T-helper 9 cell (primary cell): Measurements from ENCODE around the gene GREB1.

Experiments used
- DNase-seq: peaks from one replicate; pipeline ENCODE4 v3.0.0-alpha.2; 2020

GREB1 gene

DNA sequence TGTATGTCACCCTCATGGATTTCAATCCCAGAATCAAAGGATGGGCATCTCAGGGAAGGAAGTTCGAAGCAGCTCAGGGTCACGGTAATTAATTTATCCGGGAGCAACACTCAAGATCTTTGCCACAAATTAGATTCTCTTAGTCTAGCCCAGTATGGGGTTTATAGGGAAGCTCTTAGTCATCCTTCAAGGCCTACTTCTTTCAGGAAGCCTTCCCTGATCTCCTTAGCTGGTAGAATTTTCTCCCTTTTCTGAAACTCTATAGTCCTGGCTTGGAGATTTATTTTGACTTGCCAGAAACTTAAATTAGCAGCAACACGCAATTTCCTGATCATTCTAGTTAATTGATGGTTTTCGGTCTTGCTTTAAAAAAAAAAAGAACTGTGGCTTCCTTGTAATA lies 20.5 kb upstream of the GREB1 start:
- no peak for DNase-seq

DNA sequence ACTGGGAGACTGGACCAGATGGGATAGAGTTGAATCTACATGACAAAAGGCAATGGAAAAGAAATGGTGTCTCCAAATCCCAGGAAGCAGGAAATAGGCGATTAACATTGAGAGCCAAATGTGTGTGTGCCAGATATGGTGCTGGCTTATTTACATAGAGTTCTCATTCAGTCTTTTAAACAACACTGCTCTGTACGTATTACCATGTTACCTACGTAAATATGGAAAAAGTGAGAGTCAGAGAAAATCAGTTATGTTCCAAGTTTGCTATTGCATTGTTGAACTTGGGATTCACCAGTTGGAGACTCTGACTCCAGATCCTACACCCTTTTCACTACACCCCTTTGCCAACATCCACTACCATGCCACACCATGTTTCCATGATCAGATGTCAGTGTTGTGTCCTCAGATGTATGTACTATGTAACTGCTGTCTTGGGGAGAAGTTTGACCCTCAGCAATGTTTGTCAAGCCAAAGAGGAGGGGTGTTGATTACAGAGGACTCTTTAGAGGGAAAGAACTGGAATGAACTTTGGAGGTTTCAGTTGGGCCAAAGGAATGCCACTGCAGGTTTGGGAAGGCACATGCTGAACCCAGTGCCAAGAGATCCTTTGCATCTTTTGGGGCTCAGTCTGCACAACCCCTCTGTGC lies 19.6 kb upstream of the GREB1 start:
- DNase-seq = no peak

DNA sequence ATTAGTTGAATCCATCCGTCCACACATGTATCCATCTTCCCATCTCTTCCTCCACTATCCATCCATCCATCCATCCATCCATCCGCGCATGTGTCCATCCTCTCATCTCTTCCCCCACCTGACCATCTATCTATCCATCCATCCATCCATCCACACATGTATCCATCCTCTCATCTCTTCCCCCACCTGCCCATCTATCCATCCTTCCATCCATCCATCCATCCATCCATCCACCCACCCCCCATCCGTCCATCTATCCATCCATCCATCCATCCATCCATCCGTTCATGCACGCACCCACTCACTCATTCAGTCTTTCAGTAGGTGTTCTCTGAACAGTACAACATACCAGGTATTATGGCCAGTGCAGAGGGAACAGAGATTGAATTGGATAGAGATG lies 18.9 kb upstream of the GREB1 start:
- no peak for DNase-seq

DNA sequence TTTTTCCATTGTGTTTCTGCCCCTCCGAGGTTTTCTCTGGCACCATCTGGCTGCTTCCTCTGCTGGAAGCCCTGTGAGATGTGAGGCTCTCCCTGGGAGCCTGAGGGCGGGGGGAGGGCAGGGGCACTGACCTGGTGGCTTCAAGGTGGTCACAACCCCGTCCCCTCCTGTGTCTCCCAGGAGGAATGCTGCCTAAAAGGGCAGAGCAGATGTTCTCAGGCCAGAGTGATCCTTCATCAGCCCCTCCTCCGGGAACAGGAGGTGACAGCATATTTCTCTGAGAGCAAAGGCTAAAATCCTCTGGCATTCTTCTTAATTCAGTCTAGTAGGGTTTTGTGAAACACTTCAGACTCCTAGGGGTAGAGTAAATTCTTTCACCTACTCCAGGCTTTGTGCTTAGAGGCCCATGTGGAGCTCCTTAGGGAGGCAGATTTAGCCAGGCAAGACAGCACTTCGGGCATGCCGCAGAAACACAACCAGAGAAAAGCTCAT lies 18.3 kb upstream of the GREB1 start:
- DNase-seq = no peak

DNA sequence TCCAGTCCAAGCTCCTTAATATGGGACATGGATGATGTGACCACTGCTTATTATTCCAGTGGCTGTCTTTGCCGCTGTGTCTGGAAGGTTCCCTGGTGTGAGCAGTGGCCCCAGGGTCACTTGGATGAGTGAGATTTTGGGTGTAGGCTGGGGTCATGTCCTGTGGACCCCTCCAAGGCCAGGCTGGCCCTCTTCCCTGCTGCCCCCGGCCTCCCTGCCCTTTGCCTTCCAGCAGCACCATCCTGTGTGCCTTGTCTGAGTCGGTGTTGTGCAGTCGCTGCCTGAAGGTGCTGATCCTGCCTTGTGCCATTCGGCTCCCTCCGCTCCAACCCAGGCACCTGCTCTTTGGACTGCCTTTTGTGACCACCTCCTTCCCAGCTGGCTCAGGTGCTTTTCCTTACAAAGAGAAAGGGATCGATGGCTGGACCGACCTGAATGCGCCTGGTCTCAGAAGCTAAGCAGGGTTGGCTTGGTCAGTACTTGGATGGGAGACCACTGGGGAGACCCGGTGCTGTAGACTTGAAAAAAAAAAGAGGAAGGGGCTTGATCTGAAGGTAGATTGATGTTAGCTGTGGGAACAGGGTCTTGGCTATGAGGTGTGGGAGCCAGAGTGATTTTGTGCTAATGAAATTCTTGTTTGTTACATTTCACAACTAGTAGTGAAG lies 16.7 kb upstream of the GREB1 start:
- no peak for DNase-seq

DNA sequence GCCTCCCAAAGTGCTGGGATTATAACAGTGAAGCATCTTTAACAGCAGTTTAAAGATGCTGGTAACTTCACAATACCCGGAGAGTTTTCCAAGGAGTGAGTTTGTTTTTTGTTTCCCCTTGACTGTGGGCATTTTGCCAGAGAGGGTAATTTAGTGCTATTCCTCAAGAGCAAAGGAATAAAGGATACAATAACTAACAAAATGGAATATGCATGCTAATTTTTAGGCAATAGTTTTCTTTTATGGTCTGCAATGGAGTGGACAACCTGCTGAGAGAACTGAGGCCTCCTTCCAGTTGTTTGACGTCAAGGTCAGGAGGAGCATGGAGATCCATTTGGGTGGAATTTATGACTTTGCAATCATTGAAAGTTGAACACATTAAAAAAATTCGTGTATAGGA lies 15.9 kb upstream of the GREB1 start:
- no peak for DNase-seq

DNA sequence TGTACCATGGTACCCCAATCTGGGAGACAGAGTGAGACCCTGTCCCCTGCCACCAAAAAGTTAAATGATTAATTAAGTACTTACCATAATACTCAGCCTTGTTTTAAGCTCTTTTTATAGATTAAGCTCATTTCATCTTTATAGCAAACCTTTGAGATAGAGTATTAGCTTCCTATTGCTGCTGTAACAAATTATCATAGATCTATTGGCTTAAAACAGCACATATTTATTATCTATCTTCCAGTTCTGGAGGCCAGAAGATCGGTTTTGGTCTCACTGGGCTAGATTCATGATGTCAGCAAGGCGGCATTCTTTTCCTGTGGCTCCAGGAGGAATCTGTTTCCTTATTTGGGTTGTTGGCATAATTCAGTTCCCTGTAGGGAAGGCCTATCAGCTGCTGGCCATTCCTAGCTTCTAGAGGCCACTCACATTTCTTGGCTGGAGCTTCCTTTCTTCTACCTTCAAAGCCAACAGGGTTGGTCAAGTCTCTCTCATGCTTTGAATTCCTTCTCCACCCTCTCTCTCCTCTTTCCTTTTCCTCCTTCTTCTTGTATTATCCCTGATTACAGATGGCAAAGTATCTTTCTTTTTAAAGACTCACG lies 13.7 kb upstream of the GREB1 start:
- DNase-seq = no peak

DNA sequence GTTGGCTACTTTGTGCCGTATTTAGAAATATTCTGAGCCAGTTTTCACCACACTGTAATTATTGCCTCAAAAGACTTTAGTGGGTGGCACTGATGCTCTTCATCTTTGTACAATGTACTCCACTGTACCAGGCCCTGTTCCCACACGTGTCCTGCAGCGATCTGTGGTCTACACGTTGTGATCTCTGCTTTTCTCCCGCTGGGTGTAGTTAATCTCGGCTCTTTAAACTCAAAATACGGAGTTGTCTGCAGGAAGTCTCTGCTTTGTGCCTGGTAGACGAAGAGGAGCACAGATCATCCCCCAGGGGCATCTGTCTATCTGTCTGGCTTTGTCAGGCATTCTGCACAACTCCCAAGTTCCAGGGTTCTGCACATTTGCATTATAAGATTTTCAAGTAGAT lies 12.1 kb upstream of the GREB1 start:
- no peak for DNase-seq

DNA sequence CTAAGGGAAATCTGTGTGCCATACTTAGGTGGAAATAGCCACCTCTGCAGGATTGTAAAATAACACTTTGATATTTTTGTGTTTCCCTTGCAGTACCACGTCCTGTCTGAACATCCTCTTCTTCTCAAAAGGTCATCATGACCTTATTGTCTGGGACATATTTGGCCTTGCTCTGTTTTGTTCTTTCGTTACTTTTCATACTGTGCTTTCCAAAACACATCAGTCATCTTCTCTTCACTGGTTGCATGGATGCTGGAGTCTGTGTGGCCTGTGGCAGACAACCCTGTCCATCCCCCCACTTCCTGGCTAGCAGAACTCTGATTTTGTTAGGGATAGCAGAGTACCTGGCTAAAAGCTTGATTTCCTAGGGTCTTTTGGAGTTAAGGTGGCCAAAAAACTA lies 9.4 kb upstream of the GREB1 start:
- DNase-seq = no peak

DNA sequence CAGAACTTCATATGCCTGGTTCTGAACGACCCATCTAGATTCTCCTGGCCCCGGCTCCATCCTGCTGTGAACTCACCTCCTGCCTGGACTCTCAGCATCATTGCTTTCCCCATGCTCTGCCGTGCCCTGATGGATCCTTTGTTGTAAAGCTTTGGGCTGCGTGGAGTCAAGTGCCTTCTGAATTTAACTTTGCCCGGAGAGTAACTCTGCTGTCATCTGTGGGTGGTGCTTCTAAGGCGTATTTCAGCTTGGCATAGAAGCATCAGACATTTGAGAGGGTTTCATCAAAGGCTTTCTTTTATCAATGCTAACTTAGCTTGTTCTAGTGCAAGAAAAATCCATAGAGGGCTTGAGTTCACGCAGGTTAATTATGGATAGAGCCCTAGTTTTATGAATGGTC lies 8.1 kb upstream of the GREB1 start:
- DNase-seq = no peak

DNA sequence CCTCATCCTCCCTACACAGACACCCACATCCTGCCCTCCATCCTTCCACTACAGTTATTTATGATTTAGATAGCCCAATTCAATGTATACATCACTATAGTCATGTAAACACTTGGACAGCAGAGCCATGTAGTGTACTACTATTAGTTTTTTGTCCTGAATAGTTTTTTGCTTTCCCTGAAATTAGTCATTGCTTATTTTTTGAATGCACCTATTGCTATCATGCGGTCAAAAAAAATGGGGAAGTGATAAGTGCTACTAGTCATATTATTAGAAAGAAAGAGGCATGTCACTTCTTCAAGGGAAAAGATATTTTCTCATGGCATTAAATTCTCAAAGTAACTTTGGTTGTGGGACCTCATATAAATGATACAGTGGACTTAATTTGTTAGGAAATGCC lies 6.8 kb upstream of the GREB1 start:
- DNase-seq = no peak

DNA sequence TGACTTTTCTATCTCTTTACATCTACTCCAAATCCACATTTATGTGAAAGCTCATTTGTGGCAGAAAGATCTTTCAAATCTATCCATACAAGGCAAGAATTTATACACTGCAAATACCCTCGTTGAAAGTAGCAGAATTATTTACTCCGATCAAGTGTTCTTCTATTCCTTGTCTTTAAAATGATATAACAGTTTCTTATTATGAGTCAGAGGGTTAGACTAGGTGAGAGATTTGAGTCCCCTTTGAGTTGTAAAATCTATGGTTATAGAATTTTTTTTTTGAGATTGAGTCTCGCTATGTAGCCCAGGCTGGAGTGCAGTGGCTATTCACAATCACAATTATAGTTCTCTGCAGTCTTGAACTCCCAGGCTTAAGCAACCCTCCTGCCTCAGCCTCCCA lies 5.6 kb upstream of the GREB1 start:
- DNase-seq = no peak

DNA sequence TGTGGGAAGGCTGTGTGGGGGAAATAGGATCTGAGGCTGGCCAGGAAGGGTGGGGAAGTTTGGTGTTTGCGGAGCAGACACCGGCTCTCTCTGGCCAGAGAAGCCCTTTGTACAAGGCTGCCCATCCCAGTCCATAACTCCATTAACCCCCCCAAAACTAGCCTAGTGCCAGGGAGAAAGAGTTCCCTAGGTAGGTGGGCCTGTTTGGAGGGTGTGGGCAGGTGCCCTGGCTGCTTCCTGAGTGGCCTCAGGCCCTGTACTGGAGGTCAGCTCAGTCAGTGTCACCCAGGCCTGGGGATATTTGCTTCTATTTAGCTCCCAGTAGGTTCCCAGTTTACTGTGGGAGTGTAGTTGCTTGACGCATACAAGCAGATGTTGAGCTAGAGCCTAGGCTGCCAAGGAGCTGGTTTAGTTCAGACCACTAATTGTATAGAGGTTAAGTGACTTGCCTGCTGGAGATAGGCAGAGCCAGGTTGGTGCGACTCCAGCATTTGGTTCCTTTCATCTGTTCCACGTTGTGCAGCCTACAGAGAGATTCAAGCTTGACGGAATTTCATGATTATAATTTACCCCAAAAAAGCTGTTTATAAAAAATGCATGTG lies 2.9 kb upstream of the GREB1 start:
- no peak for DNase-seq

DNA sequence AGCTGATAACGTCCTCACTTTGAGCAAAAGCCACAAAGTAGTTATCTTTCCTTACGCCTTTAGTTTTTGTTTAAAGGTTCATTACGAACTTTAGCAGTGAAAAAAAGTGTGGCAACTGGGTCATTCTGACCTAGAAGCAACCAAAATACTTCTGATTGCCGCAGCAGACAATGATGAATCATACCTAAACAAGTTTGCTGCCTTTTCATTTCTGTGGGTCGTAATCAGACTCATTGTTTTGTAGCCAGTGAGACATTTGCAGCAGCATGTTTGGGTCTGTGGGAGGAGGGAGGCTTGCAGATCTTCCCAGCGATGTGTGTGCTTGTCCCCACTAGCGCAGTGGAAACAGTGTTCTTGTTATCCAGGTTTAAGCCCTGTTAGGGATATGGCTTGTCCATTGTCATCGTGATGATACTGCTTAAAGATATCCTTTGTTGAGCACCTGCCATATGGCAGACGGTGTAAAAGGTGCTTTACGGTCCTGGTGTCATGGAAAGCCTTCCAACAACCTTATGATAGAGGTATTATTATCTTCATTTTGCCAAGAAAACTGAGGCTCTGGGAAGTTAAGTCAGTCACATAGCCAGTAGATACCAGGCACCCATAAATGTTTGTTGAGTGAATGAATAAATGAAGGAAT lies 1.3 kb upstream of the GREB1 start:
- no peak for DNase-seq

DNA sequence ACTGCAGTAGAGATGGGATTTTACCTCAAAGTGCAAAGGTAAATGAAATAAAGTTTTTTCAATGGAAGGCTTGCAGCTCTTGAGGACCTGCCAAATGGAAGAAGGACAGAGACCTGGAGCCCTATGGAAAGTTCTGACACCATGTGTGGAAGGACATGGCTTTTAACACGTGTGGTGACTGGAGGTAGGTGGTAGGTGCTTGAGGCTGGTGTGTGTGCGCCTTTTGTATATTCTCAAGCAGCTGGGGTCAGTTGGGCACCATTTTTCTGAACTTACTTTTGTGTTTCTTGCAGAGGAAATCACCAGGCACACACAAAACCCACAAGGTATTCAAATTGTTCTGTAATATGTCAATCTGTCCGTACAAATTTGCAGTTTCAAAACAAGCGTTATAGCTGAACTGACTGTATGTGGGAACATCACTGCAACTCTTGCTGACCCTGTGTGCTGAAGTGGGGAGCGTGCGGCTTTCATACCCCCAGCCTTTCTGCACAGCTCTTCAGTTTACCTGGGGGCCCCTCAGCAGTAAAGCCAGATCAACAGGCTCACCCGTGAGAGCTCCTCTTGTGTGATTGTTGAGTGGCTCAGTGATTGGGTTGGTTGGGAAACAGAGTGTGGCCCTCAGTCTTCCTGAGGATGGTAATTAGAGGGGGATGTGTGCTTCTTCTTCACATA lies 363 bp downstream of the GREB1 start:
- DNase-seq = no peak

DNA sequence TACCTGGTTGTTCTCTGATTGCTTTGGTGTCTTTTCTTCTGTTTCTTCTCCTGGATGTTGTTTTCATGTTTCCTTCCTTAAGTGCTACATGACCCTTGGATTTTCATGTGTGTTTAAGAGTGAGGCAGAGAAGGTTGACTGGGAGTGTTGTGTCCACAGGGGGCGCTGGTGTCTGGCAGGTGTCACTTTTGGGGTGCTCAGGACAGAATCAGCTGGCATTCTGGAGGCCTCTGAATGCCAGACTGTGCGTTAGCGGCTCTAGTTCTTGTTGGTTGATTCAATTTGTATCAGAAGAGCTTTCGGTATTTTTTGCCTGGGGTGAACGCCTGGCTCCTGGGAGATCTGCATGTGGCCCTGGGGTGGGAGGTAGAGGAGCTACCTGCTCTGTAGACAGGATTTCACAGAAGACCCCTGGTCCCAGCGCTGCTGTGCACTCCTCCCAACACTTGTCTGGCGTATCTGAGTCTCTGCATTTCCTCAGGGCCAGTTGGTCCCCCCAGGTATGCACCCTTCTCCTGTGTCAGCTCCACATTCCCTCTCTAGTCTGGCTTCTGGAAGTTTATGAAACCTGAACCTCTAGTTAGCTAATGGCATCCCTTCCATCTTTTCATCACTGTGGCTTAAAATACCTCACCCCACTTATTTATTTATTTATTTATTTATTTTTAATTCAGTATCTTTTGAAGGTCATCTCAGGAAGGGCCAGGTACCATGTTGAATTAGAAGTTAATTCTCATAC lies 1.1 kb downstream of the GREB1 start:
- DNase-seq = no peak

DNA sequence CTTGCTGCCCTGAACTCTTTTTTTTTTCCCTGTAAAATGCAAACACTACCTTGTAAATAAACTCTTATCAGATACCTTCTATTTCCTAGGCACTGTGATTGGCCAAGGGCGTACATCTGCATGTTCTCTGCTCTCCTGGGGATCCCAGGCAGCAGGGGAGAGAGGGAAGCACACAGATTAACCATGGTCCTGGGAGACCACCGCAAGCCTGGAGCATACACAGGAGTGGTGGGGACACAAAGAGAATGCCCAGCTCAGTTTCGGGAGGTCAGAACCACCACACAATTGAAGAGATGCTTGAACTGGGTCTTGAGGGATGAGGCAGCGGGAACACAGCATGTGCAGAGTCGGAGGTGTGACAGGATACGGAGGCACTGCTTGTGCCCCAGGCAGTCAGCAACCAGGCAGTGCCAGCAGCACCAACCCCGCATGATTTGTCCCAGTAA lies 2.1 kb downstream of the GREB1 start:
- DNase-seq = no peak

DNA sequence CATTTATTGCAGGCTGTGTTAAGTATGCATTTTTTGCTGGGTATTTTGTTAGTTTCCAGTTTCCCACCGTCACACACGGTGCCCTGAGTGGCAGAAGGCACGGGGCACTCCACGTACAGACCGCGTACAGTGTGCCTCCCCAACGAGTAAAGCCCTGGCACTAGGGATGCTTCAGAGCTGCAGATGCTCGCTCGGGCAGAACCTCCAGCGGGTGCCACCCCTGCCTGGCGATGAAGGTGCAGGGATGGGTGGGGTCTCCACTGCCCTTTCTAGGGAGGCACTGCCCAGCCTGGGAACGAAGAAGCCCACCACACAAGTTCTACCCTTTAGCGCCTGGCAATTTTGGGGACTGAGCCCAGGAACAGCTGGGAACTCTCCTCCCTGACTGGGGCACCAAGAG lies 4.1 kb downstream of the GREB1 start:
- no peak for DNase-seq

DNA sequence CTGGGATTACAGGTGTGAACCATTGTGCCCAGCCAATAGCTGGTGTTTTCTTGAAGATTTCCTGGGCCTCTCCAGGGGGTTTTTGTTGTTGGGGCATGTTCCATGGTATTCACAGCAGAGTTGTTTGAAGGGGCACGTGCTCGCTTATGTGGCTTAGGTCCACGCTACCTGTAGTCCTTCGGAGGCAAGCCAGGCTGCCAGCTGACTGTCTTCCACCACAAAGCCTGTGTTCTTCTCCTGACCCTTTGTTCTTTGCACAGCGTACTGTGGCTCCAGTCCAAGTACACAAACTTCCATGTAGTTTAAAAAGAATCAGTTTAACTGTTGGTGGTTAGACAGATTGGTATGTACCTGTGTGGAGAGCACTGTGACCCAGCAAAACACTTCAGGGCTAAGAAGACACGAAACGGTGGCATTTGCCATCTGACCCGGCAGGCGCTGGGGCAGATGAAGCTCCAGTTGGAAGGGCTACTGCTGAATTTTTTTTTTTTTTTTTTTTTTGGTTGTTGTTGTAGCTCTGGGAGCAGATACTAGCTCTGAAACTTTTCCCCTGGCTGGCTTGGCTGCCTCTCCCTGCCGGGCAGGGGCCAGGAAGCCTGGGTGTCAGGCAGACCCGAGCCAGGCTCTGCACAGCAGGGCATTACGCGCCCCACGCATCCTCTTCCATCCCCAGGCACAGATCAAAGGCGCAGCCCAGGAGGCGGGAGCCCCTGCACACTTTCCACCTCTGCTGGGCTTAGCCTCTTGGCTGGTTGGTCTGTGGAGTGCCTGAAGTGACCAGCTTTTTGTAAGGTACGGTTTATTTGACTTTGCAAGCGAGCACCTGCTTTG lies 5.7 kb downstream of the GREB1 start:
- no peak for DNase-seq

DNA sequence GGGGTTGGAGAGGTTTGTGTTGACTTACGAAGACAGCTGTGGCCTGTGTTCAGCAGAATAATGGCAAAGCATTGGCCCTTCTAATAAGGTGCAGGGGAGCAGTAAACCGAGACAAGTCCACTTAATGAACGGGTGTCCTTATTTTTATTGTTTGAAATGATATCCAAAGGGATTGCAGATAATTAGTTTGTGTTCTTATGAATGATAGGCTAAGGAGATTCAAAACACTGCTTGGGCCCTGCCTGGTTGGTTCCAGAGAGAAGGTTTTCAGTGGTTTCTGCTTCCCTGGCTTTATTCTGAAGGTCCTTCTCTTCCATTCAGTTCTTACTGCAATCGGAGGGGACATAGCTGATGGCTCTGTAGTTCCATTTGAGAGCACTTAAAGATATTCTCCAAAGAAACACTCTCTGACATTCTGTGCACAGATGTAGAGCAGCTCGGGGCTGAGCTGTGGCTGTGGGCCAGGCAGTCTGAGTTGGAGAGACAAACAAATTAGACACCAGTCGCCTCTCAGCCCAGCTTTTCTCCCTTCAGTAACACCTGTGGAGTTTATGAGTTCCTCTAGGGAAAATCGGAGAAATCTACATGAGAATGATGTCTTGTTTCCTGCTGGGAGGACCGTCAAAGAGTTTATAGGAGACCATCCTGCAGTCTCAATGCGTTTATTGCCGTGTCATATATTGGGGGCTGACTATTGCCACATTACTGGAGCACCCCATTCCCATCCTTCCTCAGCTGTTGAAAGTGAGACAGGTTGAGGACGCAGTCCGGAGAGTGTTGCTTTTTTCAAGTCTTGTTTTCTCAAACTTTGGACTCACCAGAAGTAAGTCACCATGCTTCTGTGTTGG lies 6.5 kb downstream of the GREB1 start:
- no peak for DNase-seq
